ENCODE results near the gene ABHD16A. TPM values are rescaled to one million over a fixed set of nuclear protein-coding genes. Genes with fewer than 3 reads are reported as not detected.

The ABHD16A gene
- polyA plus RNA-seq, 2 of the 4 experiments (the other 2 are of a cell fraction): 16.6 to 22.3 TPM

DNA sequence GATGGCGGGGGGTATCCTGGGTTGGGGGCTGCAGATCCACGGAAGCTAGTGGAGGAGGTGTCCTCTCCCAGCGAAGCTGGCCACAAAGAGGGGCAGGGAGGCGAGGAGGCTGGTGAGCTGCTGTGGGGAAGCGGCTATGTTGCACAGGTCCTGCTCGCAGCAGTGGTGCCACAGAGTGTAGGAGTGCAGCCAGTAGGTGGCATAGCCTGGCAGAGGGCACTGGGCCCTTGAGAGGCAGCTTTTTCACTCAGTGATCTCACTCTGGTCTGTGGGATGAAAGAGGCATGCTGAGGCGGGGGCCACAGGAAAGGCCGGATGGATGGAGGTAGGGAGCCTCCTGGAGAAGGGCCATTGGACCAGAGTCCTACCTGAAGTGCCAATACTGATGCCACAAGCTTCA, 9.2 kb upstream of the ABHD16A start:
- ChIA-PET CTCF (interaction anchor here (0.6 to 1.5 kb wide), 16 partner anchors 10 to 206 kb away, joined by 3 to 7 read pairs (median 4); partner anchors contain the start of genes DDAH2, LY6G5C and LY6G6C), POLR2A (interaction anchor here (0.8 kb wide), 1 partner anchor 115 kb away, joined by 4 read pairs; the partner anchor contains the start of gene HSPA1B)
- peak; percentile 89 to 92 for ATAC-seq
- H3K27ac ChIP-seq: no peak overlapping the region
- no peak for TF ChIP-seq SMC3 (IDR thresholded peaks at IDR 0.05)
- TF ChIP-seq RAD21 (conservative IDR thresholded peaks at IDR 0.05 in 1 of 2, IDR thresholded peaks at IDR 0.05 in 1 of 2): peak; percentile 16 to 41; a peak in 2 of 5 replicates
- peak; percentile 21; the same call in 2 of the 3 replicates for TF ChIP-seq CTCF (IDR thresholded peaks at IDR 0.05)
- TF ChIP-seq NPAS2 (CRISPR knock-in tag; IDR thresholded peaks at IDR 0.05; ENCODE audit: borderline replicate concordance): no peak
- TF ChIP-seq JUNB (IDR thresholded peaks at IDR 0.05): no peak
- TF ChIP-seq, protein P1, sequence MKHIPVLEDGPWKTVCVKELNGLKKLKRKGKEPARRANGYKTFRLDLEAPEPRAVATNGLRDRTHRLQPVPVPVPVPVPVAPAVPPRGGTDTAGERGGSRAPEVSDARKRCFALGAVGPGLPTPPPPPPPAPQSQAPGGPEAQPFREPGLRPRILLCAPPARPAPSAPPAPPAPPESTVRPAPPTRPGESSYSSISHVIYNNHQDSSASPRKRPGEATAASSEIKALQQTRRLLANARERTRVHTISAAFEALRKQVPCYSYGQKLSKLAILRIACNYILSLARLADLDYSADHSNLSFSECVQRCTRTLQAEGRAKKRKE (CRISPR knock-in tag; IDR thresholded peaks at IDR 0.05; ENCODE audit: low read depth): no peak
- no peak for TF ChIP-seq KDM5A (IDR thresholded peaks at IDR 0.05)
- H3K4me1 ChIP-seq: 0 out of 3 replicates have a peak, but pooled peaks cover 3% of the 10 kb centered on the region
- H3K4me3 ChIP-seq: no peak overlapping the region
- no peak for FAIRE-seq
- WGBS (ENCODE audit: missing lambda C conversion rate): 56% methylated on average over 6 of the region's 8 CpGs
- no peak overlapping the region for H3K4me2 ChIP-seq
- no peaks in the 10 kb centered on the region for H3K9me3 ChIP-seq
- DNase-seq (ENCODE audit: low read depth in 1 of 2, low spot score in 1 of 2): peak in 1 of 2 experiments; percentile 35

DNA sequence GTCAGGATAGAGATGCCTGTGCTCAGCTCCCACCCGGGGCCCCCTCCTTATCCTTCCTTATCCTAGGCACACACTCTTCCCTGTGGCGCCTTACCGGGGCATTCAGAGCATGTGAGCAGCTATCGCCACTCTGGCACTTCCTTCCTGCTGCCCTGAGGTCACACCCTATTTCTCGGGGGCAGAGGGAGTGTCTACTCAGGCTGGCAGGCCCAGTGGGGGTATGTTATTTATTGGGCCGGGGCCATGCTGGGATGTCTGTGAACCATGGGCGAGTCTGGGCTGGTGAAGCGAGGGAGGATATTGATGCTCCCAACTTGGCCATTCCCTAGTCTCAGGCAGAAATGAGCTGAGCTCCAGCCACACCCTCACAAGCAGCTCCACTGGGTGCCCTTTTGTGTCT, 8.1 kb upstream of the ABHD16A start:
- H3K4me3 ChIP-seq: no peak overlapping the region

More for the DNA sequence above, 8.1 kb upstream of the ABHD16A start:
- WGBS (ENCODE audit: missing lambda C conversion rate): 45% methylated on average over 4 of the region's 8 CpGs
- DNase-seq (ENCODE audit: low read depth in 1 of 2, low spot score in 1 of 2) (no peak), FAIRE-seq (no peak), ATAC-seq (no peak)
- Histone ChIP-seq H3K4me2 (no peak overlapping the region), H3K4me1 (0 out of 3 replicates have a peak, but pooled peaks cover 3% of the 10 kb centered on the region), H3K27ac (no peak overlapping the region), H3K9me3 (no peaks in the 10 kb centered on the region)
- TF ChIP-seq ESRRA (IDR thresholded peaks at IDR 0.05; ENCODE audit: borderline replicate concordance, low read length): no peak
- TF ChIP-seq, protein P1 (CRISPR knock-in tag; IDR thresholded peaks at IDR 0.05; ENCODE audit: low read depth): no peak
- no peak for TF ChIP-seq RAD21 (conservative IDR thresholded peaks at IDR 0.05 in 1 of 2, IDR thresholded peaks at IDR 0.05 in 1 of 2)
- TF ChIP-seq PBX3 (IDR thresholded peaks at IDR 0.05): no peak
- no peak for TF ChIP-seq CBX2 (IDR thresholded peaks at IDR 0.05; ENCODE audit: borderline replicate concordance, low read depth)
- no peak for TF ChIP-seq HES2 (IDR thresholded peaks at IDR 0.05)
- no peak for TF ChIP-seq BHLHE40 (IDR thresholded peaks at IDR 0.05; ENCODE audit: low read depth, low read length)
- TF ChIP-seq USF2 (IDR thresholded peaks at IDR 0.05): no peak
- no peak for TF ChIP-seq POLR2AphosphoS2 (conservative IDR thresholded peaks at IDR 0.05; ENCODE audit: low read length)
- TF ChIP-seq, protein P2, sequence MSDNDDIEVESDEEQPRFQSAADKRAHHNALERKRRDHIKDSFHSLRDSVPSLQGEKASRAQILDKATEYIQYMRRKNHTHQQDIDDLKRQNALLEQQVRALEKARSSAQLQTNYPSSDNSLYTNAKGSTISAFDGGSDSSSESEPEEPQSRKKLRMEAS (IDR thresholded peaks at IDR 0.05): no peak
- no peak for TF ChIP-seq CTCF (IDR thresholded peaks at IDR 0.05)
- TF ChIP-seq RARB (CRISPR knock-in tag; IDR thresholded peaks at IDR 0.05): no peak
- no peak for TF ChIP-seq NFE2L2 (conservative IDR thresholded peaks at IDR 0.05; ENCODE audit: low read length)
- TF ChIP-seq BCL3 (IDR thresholded peaks at IDR 0.05): no peak
- TF ChIP-seq CHD4 (IDR thresholded peaks at IDR 0.05; ENCODE audit: borderline replicate concordance): no peak
- TF ChIP-seq JUN (IDR thresholded peaks at IDR 0.05): no peak
- CTCF ChIA-PET: interaction anchor here (1.0 to 1.5 kb wide), 4 partner anchors 18 to 119 kb away, joined by 3 to 5 read pairs (median 4); partner anchors contain the start of gene DDAH2
- POLR2A ChIA-PET: no interaction called here

Measured in A549 (cell line).